ENCODE data around the gene ZNF407.

The ZNF407 gene

GRCh38 chr18:74569401-74569800 is 28.3 kb upstream of the ZNF407 start:
- Mint-ChIP-seq H3K27ac (no peak overlapping the region), H3K9me3 (ENCODE audit: low read depth) (peaks cover 10% of the 10 kb centered on the region), H3K27me3 (peaks cover 12% of the 10 kb centered on the region), H3K4me3 (no peak overlapping the region), H3K4me1 (ENCODE audit: low read depth) (no peaks in the 10 kb centered on the region), H3K36me3 (peaks cover 9% of the 10 kb centered on the region)

GRCh38 chr18:74570266-74570665 is 27.4 kb upstream of the ZNF407 start:
- Mint-ChIP-seq H3K9me3 (ENCODE audit: low read depth) (peaks cover 10% of the 10 kb centered on the region), H3K36me3 (peaks cover 9% of the 10 kb centered on the region), H3K27me3 (peaks cover 12% of the 10 kb centered on the region), H3K4me1 (ENCODE audit: low read depth) (no peaks in the 10 kb centered on the region), H3K27ac (no peak overlapping the region), H3K4me3 (no peak overlapping the region)

- Mint-ChIP-seq H3K9me3 (ENCODE audit: low read depth) (peaks cover 3% of the 10 kb centered on the region), H3K27ac (no peak overlapping the region)
Measured at GRCh38 chr18:74571895-74572680, 25.6 kb upstream of the ZNF407 start.

GRCh38 chr18:74573053-74573452 is 24.6 kb upstream of the ZNF407 start:
- no peaks in the 10 kb centered on the region for H3K9me3 Mint-ChIP-seq (ENCODE audit: low read depth)
- H3K27ac Mint-ChIP-seq, result no peak overlapping the region
- H3K36me3 Mint-ChIP-seq, result peaks cover 3% of the 10 kb centered on the region
- no peaks in the 10 kb centered on the region for H3K4me1 Mint-ChIP-seq (ENCODE audit: low read depth)
- no peak overlapping the region for H3K4me3 Mint-ChIP-seq
- H3K27me3 Mint-ChIP-seq, result peaks cover 7% of the 10 kb centered on the region

More at GRCh38 chr18:74571895-74572680, 25.6 kb upstream of the ZNF407 start:
- H3K4me3 Mint-ChIP-seq, result no peak overlapping the region
- peaks cover 5% of the 10 kb centered on the region for H3K36me3 Mint-ChIP-seq
- peaks cover 8% of the 10 kb centered on the region for H3K27me3 Mint-ChIP-seq
- H3K4me1 Mint-ChIP-seq (ENCODE audit: low read depth), result no peaks in the 10 kb centered on the region

GRCh38 chr18:74574916-74575315 is 22.8 kb upstream of the ZNF407 start:
- no peak overlapping the region for H3K27ac Mint-ChIP-seq
- H3K36me3 Mint-ChIP-seq, result peaks cover 3% of the 10 kb centered on the region
- H3K27me3 Mint-ChIP-seq, result peaks cover 6% of the 10 kb centered on the region
- H3K9me3 Mint-ChIP-seq (ENCODE audit: low read depth), result no peaks in the 10 kb centered on the region
- H3K4me3 Mint-ChIP-seq, result no peak overlapping the region
- no peaks in the 10 kb centered on the region for H3K4me1 Mint-ChIP-seq (ENCODE audit: low read depth)

- H3K4me1 Mint-ChIP-seq (ENCODE audit: low read depth), result no peaks in the 10 kb centered on the region
- peaks cover 3% of the 10 kb centered on the region for H3K36me3 Mint-ChIP-seq
Measured at GRCh38 chr18:74577019-74577418, 20.7 kb upstream of the ZNF407 start.

GRCh38 chr18:74579496-74580065 is 18.1 kb upstream of the ZNF407 start:
- Mint-ChIP-seq H3K9me3 (ENCODE audit: low read depth) (no peaks in the 10 kb centered on the region), H3K27ac (no peak overlapping the region), H3K36me3 (no peaks in the 10 kb centered on the region), H3K27me3 (peaks cover 17% of the 10 kb centered on the region), H3K4me1 (ENCODE audit: low read depth) (no peaks in the 10 kb centered on the region), H3K4me3 (no peak overlapping the region)

More at GRCh38 chr18:74577019-74577418, 20.7 kb upstream of the ZNF407 start:
- Mint-ChIP-seq H3K27ac (no peak overlapping the region), H3K9me3 (ENCODE audit: low read depth) (no peaks in the 10 kb centered on the region), H3K4me3 (no peak overlapping the region), H3K27me3 (peaks cover 12% of the 10 kb centered on the region)

GRCh38 chr18:74582642-74583041 is 15.0 kb upstream of the ZNF407 start:
- H3K4me3 Mint-ChIP-seq, result no peak overlapping the region
- H3K27ac Mint-ChIP-seq, result no peak overlapping the region
- H3K27me3 Mint-ChIP-seq, result peaks cover 21% of the 10 kb centered on the region
- peaks cover 2% of the 10 kb centered on the region for H3K4me1 Mint-ChIP-seq (ENCODE audit: low read depth)
- H3K9me3 Mint-ChIP-seq (ENCODE audit: low read depth), result no peaks in the 10 kb centered on the region
- H3K36me3 Mint-ChIP-seq, result no peaks in the 10 kb centered on the region

GRCh38 chr18:74587441-74587840 is 10.2 kb upstream of the ZNF407 start:
- Mint-ChIP-seq H3K4me3 (no peak overlapping the region), H3K36me3 (peaks cover 2% of the 10 kb centered on the region), H3K27me3 (peaks cover 7% of the 10 kb centered on the region), H3K27ac (no peak overlapping the region), H3K9me3 (ENCODE audit: low read depth) (no peaks in the 10 kb centered on the region), H3K4me1 (ENCODE audit: low read depth) (peaks cover 8% of the 10 kb centered on the region)

- Mint-ChIP-seq H3K27ac (no peak overlapping the region), H3K36me3 (peaks cover 12% of the 10 kb centered on the region), H3K4me3 (no peak overlapping the region), H3K9me3 (ENCODE audit: low read depth) (peaks cover 3% of the 10 kb centered on the region), H3K4me1 (ENCODE audit: low read depth) (peaks cover 15% of the 10 kb centered on the region), H3K27me3 (peaks cover 5% of the 10 kb centered on the region)
Measured at GRCh38 chr18:74589021-74589420, 8.6 kb upstream of the ZNF407 start.

- H3K9me3 Mint-ChIP-seq (ENCODE audit: low read depth), result peaks cover 3% of the 10 kb centered on the region
- H3K27ac Mint-ChIP-seq, result no peak overlapping the region
- peaks cover 18% of the 10 kb centered on the region for H3K4me1 Mint-ChIP-seq (ENCODE audit: low read depth)
- peaks cover 15% of the 10 kb centered on the region for H3K36me3 Mint-ChIP-seq
- H3K4me3 Mint-ChIP-seq, result no peak overlapping the region
- H3K27me3 Mint-ChIP-seq, result peaks cover 5% of the 10 kb centered on the region
Measured at GRCh38 chr18:74589811-74590210, 7.9 kb upstream of the ZNF407 start.

- H3K9me3 Mint-ChIP-seq (ENCODE audit: low read depth), result peaks cover 3% of the 10 kb centered on the region
- H3K36me3 Mint-ChIP-seq, result peaks cover 22% of the 10 kb centered on the region
- peak overlapping the region; percentile 34 for H3K27ac Mint-ChIP-seq
- no peaks in the 10 kb centered on the region for H3K27me3 Mint-ChIP-seq
- peaks cover 26% of the 10 kb centered on the region for H3K4me1 Mint-ChIP-seq (ENCODE audit: low read depth)
- no peak overlapping the region for H3K4me3 Mint-ChIP-seq
Measured at GRCh38 chr18:74590671-74591070, 7.0 kb upstream of the ZNF407 start.

- H3K4me1 Mint-ChIP-seq (ENCODE audit: low read depth), result peaks cover 52% of the 10 kb centered on the region
Measured at GRCh38 chr18:74595431-74595830, 2.2 kb upstream of the ZNF407 start.

GRCh38 chr18:74597034-74597661 is 522 bp upstream of the ZNF407 start:
- Mint-ChIP-seq H3K4me3 (peak overlapping the region; percentile 95), H3K27me3 (no peaks in the 10 kb centered on the region), H3K9me3 (ENCODE audit: low read depth) (peaks cover 3% of the 10 kb centered on the region), H3K4me1 (ENCODE audit: low read depth) (peaks cover 57% of the 10 kb centered on the region), H3K36me3 (peaks cover 27% of the 10 kb centered on the region), H3K27ac (peak overlapping the region; percentile 98)

More at GRCh38 chr18:74595431-74595830, 2.2 kb upstream of the ZNF407 start:
- Mint-ChIP-seq H3K9me3 (ENCODE audit: low read depth) (peaks cover 3% of the 10 kb centered on the region), H3K4me3 (peak overlapping the region; percentile 95), H3K36me3 (peaks cover 25% of the 10 kb centered on the region), H3K27me3 (no peaks in the 10 kb centered on the region), H3K27ac (peak overlapping the region; percentile 80)

GRCh38 chr18:74598350-74599001 is 806 bp downstream of the ZNF407 start:
- Mint-ChIP-seq H3K4me1 (ENCODE audit: low read depth) (peaks cover 61% of the 10 kb centered on the region), H3K9me3 (ENCODE audit: low read depth) (peaks cover 3% of the 10 kb centered on the region), H3K27ac (peak overlapping the region; percentile 92), H3K27me3 (no peaks in the 10 kb centered on the region), H3K4me3 (peak overlapping the region; percentile 95), H3K36me3 (peaks cover 21% of the 10 kb centered on the region)
